ENCODE measurements around the gene ATAD3B.

The ATAD3B gene

GRCh38 chr1:1540818-1541628 lies 69.5 kb downstream of the ATAD3B start:
- TF ChIP-seq, protein P1, sequence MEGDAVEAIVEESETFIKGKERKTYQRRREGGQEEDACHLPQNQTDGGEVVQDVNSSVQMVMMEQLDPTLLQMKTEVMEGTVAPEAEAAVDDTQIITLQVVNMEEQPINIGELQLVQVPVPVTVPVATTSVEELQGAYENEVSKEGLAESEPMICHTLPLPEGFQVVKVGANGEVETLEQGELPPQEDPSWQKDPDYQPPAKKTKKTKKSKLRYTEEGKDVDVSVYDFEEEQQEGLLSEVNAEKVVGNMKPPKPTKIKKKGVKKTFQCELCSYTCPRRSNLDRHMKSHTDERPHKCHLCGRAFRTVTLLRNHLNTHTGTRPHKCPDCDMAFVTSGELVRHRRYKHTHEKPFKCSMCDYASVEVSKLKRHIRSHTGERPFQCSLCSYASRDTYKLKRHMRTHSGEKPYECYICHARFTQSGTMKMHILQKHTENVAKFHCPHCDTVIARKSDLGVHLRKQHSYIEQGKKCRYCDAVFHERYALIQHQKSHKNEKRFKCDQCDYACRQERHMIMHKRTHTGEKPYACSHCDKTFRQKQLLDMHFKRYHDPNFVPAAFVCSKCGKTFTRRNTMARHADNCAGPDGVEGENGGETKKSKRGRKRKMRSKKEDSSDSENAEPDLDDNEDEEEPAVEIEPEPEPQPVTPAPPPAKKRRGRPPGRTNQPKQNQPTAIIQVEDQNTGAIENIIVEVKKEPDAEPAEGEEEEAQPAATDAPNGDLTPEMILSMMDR (IDR thresholded peaks at IDR 0.05; ENCODE audit: low read depth, low read length) = no peak
- peak overlapping the region; percentile 36 to 45 for H3K4me3 ChIP-seq (replicated peaks in 1 of 2; ENCODE audit: low read depth in 2 of 2, low read length in 2 of 2)
- no peak for DNase-seq (ENCODE audit: low read depth in 2 of 2)

DNA sequence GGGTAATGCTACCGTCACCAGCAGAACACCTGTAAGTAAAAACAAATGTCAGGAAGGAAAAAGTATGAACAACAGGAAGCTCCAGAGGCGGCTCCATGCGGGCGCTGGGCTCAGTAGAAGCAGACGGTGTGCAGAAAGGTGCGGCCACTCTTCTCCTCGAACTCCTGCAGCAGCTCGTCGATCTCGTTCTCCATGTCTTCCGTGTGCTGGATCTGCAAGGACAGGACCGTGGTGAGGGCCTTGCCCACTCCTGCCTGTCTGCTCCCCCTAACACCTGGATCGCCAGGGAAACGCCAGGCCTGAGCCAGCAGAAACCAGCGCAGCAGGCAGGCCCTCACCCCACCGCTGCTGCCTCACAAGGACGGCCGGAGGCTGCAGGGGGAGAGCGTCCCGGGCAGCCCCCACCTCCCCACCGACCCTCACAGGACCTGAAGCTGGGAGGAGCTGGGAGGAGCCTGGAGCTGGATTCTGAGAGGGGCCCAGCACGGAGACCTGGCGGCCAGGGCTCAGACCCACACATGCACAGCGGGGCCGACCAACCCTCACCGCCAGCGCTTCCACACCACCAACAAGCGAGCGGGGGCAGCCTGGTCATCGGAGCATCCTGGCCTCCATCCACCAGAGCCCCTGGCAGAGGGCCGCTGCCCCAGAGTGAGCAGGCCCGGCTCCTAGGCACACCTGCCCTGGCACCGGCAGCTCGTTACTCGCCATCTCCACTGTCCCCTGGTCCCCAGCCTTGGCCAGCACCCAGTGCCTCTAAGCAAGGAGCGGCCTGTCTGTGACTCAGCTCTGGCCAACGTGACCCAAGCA lies 70.6 kb downstream of the ATAD3B start:
- no peak overlapping the region for H3K4me3 ChIP-seq (replicated peaks in 1 of 2; ENCODE audit: low read depth in 2 of 2, low read length in 2 of 2)
- TF ChIP-seq, protein P1 (IDR thresholded peaks at IDR 0.05; ENCODE audit: low read depth, low read length) = no peak
- no peak for DNase-seq (ENCODE audit: low read depth in 2 of 2)

GRCh38 chr1:1542766-1543705 lies 71.5 kb downstream of the ATAD3B start:
- H3K4me3 ChIP-seq (replicated peaks in 1 of 2; ENCODE audit: low read depth in 2 of 2, low read length in 2 of 2) = no peak overlapping the region
- TF ChIP-seq, protein P1 (IDR thresholded peaks at IDR 0.05; ENCODE audit: low read depth, low read length) = no peak
- DNase-seq (ENCODE audit: low read depth in 2 of 2) = no peak

- no peak overlapping the region for H3K4me3 ChIP-seq (replicated peaks in 1 of 2; ENCODE audit: low read depth in 2 of 2, low read length in 2 of 2)
- TF ChIP-seq, protein P1 (IDR thresholded peaks at IDR 0.05; ENCODE audit: low read depth, low read length) = no peak
- DNase-seq (ENCODE audit: low read depth in 2 of 2) = no peak
Measured at GRCh38 chr1:1543706-1544099, 72.1 kb downstream of the ATAD3B start.

DNA sequence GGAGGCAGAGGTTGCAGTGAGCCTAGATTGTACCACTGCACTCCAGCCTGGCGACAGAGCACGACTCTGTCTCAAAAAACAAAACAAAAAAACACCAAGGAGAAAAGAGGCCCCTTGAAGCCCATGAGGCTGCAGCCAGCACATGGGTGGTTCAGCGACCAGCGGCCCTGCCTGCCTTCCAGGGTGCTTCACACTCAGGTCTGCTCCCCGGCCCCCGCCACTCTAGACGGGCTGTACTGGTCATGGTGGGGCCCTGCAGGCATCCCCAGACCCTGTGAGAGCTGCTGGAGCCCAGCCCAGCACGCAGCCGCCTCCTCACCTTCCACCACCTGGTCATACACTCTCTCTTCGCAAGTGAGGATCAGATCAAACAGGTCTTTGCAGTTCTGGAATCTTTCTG lies 73.0 kb downstream of the ATAD3B start:
- TF ChIP-seq, protein P1 (IDR thresholded peaks at IDR 0.05; ENCODE audit: low read depth, low read length) = no peak
- H3K4me3 ChIP-seq (replicated peaks in 1 of 2; ENCODE audit: low read depth in 2 of 2, low read length in 2 of 2) = no peak overlapping the region

More for the DNA sequence above, 73.0 kb downstream of the ATAD3B start:
- no peak for DNase-seq (ENCODE audit: low read depth in 2 of 2)
